NB4 (cell line): ENCODE results near the gene SFT2D3.

Experiments used
- DNase-seq: peaks from one replicate; pipeline ENCODE4 v3.0.0; 2010; ENCODE audit warnings: low read depth
- H3K4me3 ChIP-seq: one replicate; pipeline ENCODE4 v1.5.1; 2011; ENCODE audit warnings: mild to moderate bottlenecking, low read depth, low read length, moderate library complexity
- MAX ChIP-seq: IDR thresholded peaks from 2 replicates; pipeline ENCODE4 v1.6.1; 2011; ENCODE audit warnings: low read depth, low read length
- MYC ChIP-seq: IDR thresholded peaks from 2 replicates; pipeline ENCODE4 v1.6.1; 2011; ENCODE audit warnings: low read depth, low read length
- POLR2A ChIP-seq: IDR thresholded peaks from 2 replicates; pipeline ENCODE4 v1.6.1; 2011; ENCODE audit warnings: mild to moderate bottlenecking; ENCODE audit not compliant: insufficient read length; ENCODE audit errors: extremely low read depth
- TF ChIP-seq, protein P1 (sequence below): IDR thresholded peaks from one replicate; pipeline ENCODE4 v1.5.1; 2012; ENCODE audit warnings: low read depth, low read length

SFT2D3 gene

GRCh38 chr2:127702395-127703009, 1.2 kb downstream of the SFT2D3 start:
- DNase-seq, result no peak
- H3K4me3 ChIP-seq, result peak overlapping the region; percentile 68
- no peak for TF ChIP-seq MAX
- TF ChIP-seq, protein P1, sequence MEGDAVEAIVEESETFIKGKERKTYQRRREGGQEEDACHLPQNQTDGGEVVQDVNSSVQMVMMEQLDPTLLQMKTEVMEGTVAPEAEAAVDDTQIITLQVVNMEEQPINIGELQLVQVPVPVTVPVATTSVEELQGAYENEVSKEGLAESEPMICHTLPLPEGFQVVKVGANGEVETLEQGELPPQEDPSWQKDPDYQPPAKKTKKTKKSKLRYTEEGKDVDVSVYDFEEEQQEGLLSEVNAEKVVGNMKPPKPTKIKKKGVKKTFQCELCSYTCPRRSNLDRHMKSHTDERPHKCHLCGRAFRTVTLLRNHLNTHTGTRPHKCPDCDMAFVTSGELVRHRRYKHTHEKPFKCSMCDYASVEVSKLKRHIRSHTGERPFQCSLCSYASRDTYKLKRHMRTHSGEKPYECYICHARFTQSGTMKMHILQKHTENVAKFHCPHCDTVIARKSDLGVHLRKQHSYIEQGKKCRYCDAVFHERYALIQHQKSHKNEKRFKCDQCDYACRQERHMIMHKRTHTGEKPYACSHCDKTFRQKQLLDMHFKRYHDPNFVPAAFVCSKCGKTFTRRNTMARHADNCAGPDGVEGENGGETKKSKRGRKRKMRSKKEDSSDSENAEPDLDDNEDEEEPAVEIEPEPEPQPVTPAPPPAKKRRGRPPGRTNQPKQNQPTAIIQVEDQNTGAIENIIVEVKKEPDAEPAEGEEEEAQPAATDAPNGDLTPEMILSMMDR, result no peak
- TF ChIP-seq POLR2A, result no peak
- no peak for TF ChIP-seq MYC

DNA sequence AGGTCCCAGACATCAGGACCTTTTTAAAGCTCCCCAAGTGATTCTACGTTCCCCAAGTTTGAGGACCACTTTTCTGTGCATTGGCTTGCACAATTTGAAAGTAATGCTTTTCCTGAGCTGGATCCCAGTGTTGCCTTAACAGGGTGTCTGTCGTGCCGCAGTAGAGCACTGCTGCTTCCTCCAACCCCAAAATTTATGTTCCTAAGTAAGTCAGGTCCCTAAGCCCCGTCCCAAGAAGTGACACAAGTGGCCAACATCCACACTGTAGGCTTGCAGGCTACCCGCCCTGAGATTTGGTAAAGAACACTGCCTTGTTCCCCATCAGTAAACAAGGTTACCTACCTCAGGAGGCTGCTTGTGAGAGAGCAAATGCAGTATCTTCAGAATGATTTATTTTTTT, 2.0 kb downstream of the SFT2D3 start:
- TF ChIP-seq, protein P1, result no peak
- no peak for TF ChIP-seq MAX
- no peak for TF ChIP-seq MYC
- TF ChIP-seq POLR2A, result no peak
- peak; percentile 18 for DNase-seq
- H3K4me3 ChIP-seq, result peak overlapping the region; percentile 68

GRCh38 chr2:127704641-127705390, 3.5 kb downstream of the SFT2D3 start:
- no peak overlapping the region for H3K4me3 ChIP-seq
- no peak for DNase-seq
- TF ChIP-seq POLR2A, result no peak
- TF ChIP-seq MYC, result no peak
- TF ChIP-seq, protein P1, result no peak
- TF ChIP-seq MAX, result no peak

- no peak for DNase-seq
- TF ChIP-seq, protein P1, result no peak
- TF ChIP-seq MAX (no peak), POLR2A (no peak), MYC (no peak)
- H3K4me3 ChIP-seq, result no peak overlapping the region
Observed at GRCh38 chr2:127705391-127706065, 4.2 kb downstream of the SFT2D3 start.

GRCh38 chr2:127706215-127706990, 5.1 kb downstream of the SFT2D3 start:
- no peak overlapping the region for H3K4me3 ChIP-seq
- DNase-seq, result no peak
- TF ChIP-seq, protein P1, result no peak
- TF ChIP-seq MAX, result no peak
- TF ChIP-seq POLR2A, result no peak
- TF ChIP-seq MYC, result no peak
